Measurements from ENCODE around the gene PRKG1.

DNA sequence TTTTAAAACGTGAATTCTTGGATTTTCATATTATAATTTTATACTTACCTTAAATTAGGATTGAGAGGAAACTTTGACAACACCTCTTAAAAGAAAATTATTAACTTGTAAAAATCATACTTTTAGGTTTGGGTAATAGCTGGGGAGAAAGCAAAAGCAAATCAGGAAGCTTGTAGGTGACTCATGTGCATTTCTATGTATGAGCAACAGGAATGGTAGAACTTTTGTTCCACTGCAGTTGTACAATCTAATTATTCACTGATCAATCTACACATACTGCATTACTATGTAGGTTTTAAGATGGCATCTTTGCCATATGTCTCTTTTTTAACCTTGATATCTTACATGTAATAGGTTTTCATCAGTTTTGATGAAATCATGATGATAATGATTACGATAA, 223.2 kb downstream of the PRKG1 start:
- TF ChIP-seq, protein P1, sequence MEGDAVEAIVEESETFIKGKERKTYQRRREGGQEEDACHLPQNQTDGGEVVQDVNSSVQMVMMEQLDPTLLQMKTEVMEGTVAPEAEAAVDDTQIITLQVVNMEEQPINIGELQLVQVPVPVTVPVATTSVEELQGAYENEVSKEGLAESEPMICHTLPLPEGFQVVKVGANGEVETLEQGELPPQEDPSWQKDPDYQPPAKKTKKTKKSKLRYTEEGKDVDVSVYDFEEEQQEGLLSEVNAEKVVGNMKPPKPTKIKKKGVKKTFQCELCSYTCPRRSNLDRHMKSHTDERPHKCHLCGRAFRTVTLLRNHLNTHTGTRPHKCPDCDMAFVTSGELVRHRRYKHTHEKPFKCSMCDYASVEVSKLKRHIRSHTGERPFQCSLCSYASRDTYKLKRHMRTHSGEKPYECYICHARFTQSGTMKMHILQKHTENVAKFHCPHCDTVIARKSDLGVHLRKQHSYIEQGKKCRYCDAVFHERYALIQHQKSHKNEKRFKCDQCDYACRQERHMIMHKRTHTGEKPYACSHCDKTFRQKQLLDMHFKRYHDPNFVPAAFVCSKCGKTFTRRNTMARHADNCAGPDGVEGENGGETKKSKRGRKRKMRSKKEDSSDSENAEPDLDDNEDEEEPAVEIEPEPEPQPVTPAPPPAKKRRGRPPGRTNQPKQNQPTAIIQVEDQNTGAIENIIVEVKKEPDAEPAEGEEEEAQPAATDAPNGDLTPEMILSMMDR (IDR thresholded peaks at IDR 0.05; ENCODE audit: insufficient read depth, low read length, poor library complexity, severe bottlenecking) = no peak
- no peak for TF ChIP-seq EZH2phosphoT487 (conservative IDR thresholded peaks at IDR 0.05; ENCODE audit: low read length)
